Transverse colon (tissue), 4 donors: Measurements from ENCODE around the gene GPC6. TPM values are rescaled to one million over a fixed set of nuclear protein-coding genes. Genes with fewer than 3 reads are reported as not detected.

Experiments used
- DNase-seq: peaks from one replicate; pipeline ENCODE4 v3.0.0-alpha.2; 2019
- H3K27ac ChIP-seq, 4 donors: fragments of 200-600 bp; sonication (generic); 2 replicates each; pipeline ENCODE4 v1.5.1; 2016 to 2018; ENCODE audit warnings: inconsistent platforms in 4 of 4
- H3K27me3 ChIP-seq: fragments of 200-600 bp; sonication (generic); 2 replicates; pipeline ENCODE4 v1.5.1; 2017; ENCODE audit warnings: inconsistent platforms
- H3K36me3 ChIP-seq, 4 donors: fragments of 200-600 bp; sonication (generic); 2 replicates each; pipeline ENCODE4 v1.5.1; 2017 to 2019; ENCODE audit warnings: inconsistent platforms in 4 of 4
- H3K4me1 ChIP-seq, 4 donors: fragments of 200-600 bp; sonication (generic); 2 replicates each; pipeline ENCODE4 v1.5.1; 2017 to 2020; ENCODE audit warnings: inconsistent platforms in 4 of 4
- H3K4me3 ChIP-seq, 4 donors: fragments of 200-600 bp; sonication (generic); 1 replicate in 1 of 4; 2 replicates in 3 of 4; pipeline versions ENCODE4 v1.5.1 to v1.6.1; 2017 to 2019; ENCODE audit warnings: inconsistent platforms in 4 of 4
- H3K9me3 ChIP-seq, 2 donors: fragments of 200-600 bp; sonication (generic); 2 replicates each; pipeline ENCODE4 v1.5.1; 2017 to 2019; ENCODE audit warnings: inconsistent platforms in 2 of 2
- CTCF ChIP-seq, 5 experiments: fragments of 200-600 bp in 3 of 5; fragments of 450-650 bp in 2 of 5; sonication (generic) in 3 of 5; IDR thresholded peaks; 1 replicate in 2 of 5; 2 replicates in 3 of 5; pipeline ENCODE4 v1.5.1; 2016 to 2017; ENCODE audit warnings: antibody characterized with exemption in 5 of 5, inconsistent platforms in 3 of 5, mild to moderate bottlenecking in 2 of 5, moderate library complexity in 1 of 5
- EP300 ChIP-seq: sonication (generic); formaldehyde crosslinking; IDR thresholded peaks from one replicate; pipeline ENCODE4 v1.6.1; 2017; ENCODE audit warnings: antibody characterized with exemption, low read depth
- POLR2A ChIP-seq: fragments of 450-650 bp; IDR thresholded peaks from one replicate; pipeline ENCODE4 v1.6.1; 2016; ENCODE audit warnings: antibody characterized with exemption, mild to moderate bottlenecking, moderate library complexity
- POLR2AphosphoS5 ChIP-seq, 3 donors: sonication (generic); formaldehyde crosslinking; IDR thresholded peaks; one replicate each; pipeline ENCODE4 v1.6.1; 2016; ENCODE audit warnings: antibody characterized with exemption in 3 of 3
- WGBS, 2 donors: methylation state at CpG; one replicate each; pipeline ENCODE4 v1.1.5; 2018; ENCODE audit warnings: low coverage in 1 of 2; 5-methylcytosine and 5-hydroxymethylcytosine counted together
- in situ Hi-C, 4 donors: fragments of 200-750 bp; cut with MboI; loops; one replicate each; pipeline versions ENCODE4 v1.15.0 to v1.15.1; 2017; ENCODE audit warnings: low sequenced_read_pairs in 3 of 4, low pct_ligation_motif_present in 1 of 4, low pct_unique_long_range_greater_than_20kb in 1 of 4
- intact Hi-C: fragments of 100-400 bp; cut with DNase I; formaldehyde crosslinking; loops from one replicate; pipeline ENCODE4 v1.15.1; 2023; ENCODE audit warnings: low total_unique reads
- total RNA-seq, 4 donors: library from RNA; depleted of rRNA; stranded (reverse); fragments of >200 nt; gene quantifications; one replicate each; pipeline ENCODE4 v1.1.0, GENCODE V29; 2016

GPC6 gene
- total RNA-seq, 4 donors from 2014 or later: 0.75 to 5.7 (median 4.0) TPM

- H3K4me3 ChIP-seq: no peak overlapping the region
- TF ChIP-seq POLR2AphosphoS5 (IDR thresholded peaks at IDR 0.05): no peak
- TF ChIP-seq POLR2A: no peak
- TF ChIP-seq CTCF (IDR thresholded peaks at IDR 0.05): no peak
- TF ChIP-seq EP300: no peak
- intact Hi-C loops (no loop called here), in situ Hi-C loops (no loop called here)
- 83 to 95% methylated on average over 4 of the region's 4 CpGs for WGBS, 2 donors
- H3K4me1 ChIP-seq: no peaks in the 10 kb centered on the region
- no peaks in the 10 kb centered on the region for H3K9me3 ChIP-seq
- H3K36me3 ChIP-seq: no peaks in the 10 kb centered on the region
- no peak for DNase-seq
- H3K27me3 ChIP-seq: no peaks in the 10 kb centered on the region
- no peak overlapping the region for H3K27ac ChIP-seq
These were observed 229.3 kb downstream of the GPC6 start for GRCh38 chr13:93455861-93456260.

GRCh38 chr13:93460005-93460404 lies 233.4 kb downstream of the GPC6 start:
- no peak overlapping the region for H3K27ac ChIP-seq
- H3K27me3 ChIP-seq: no peaks in the 10 kb centered on the region
- DNase-seq: no peak
- no peaks in the 10 kb centered on the region for H3K9me3 ChIP-seq
- intact Hi-C loops (no loop called here), in situ Hi-C loops (no loop called here)
- H3K4me3 ChIP-seq: no peak overlapping the region
- no peaks in the 10 kb centered on the region for H3K4me1 ChIP-seq
- TF ChIP-seq CTCF (IDR thresholded peaks at IDR 0.05): no peak
- no peak for TF ChIP-seq POLR2AphosphoS5 (IDR thresholded peaks at IDR 0.05)
- no peak for TF ChIP-seq POLR2A
- no peak for TF ChIP-seq EP300
- no peaks in the 10 kb centered on the region for H3K36me3 ChIP-seq

- 89 to 91% methylated on average over 3 of the region's 3 CpGs for WGBS, 2 donors
These were observed 235.5 kb downstream of the GPC6 start for GRCh38 chr13:93462151-93462550.

GRCh38 chr13:93466502-93467036 lies 240.0 kb downstream of the GPC6 start:
- Histone ChIP-seq H3K36me3 (no peaks in the 10 kb centered on the region), H3K27me3 (no peaks in the 10 kb centered on the region), H3K4me3 (no peak overlapping the region), H3K4me1 (no peaks in the 10 kb centered on the region), H3K27ac (no peak overlapping the region), H3K9me3 (peaks cover 7 to 9% of the 10 kb centered on the region in 2 donors)
- WGBS, 2 donors: 74 to 79% methylated on average over 3 of the region's 3 CpGs
- in situ Hi-C loops: no loop called here
- DNase-seq: no peak
- TF ChIP-seq EP300 (no peak), POLR2A (no peak)
- intact Hi-C loops: no loop called here

More at GRCh38 chr13:93462151-93462550, 235.5 kb downstream of the GPC6 start:
- TF ChIP-seq POLR2AphosphoS5 (IDR thresholded peaks at IDR 0.05) (no peak), CTCF (IDR thresholded peaks at IDR 0.05) (no peak), EP300 (no peak), POLR2A (no peak)
- no peak for DNase-seq
- in situ Hi-C loops (no loop called here), intact Hi-C loops (no loop called here)
- H3K4me1 ChIP-seq: no peaks in the 10 kb centered on the region
- H3K36me3 ChIP-seq: no peaks in the 10 kb centered on the region
- H3K27ac ChIP-seq: no peak overlapping the region
- H3K27me3 ChIP-seq: no peaks in the 10 kb centered on the region
- H3K9me3 ChIP-seq: no peaks in the 10 kb centered on the region
- no peak overlapping the region for H3K4me3 ChIP-seq

GRCh38 chr13:93467175-93467574 lies 240.6 kb downstream of the GPC6 start:
- Histone ChIP-seq H3K27ac (no peak overlapping the region), H3K4me1 (no peaks in the 10 kb centered on the region), H3K4me3 (no peak overlapping the region), H3K36me3 (no peaks in the 10 kb centered on the region), H3K27me3 (no peaks in the 10 kb centered on the region), H3K9me3 (peaks cover 7 to 9% of the 10 kb centered on the region in 2 donors)
- TF ChIP-seq CTCF (IDR thresholded peaks at IDR 0.05) (no peak), POLR2AphosphoS5 (IDR thresholded peaks at IDR 0.05) (no peak), POLR2A (no peak), EP300 (no peak)
- DNase-seq: no peak
- whole genome bisulfite sequencing, 2 donors: 70% methylated on average over 2 of the region's 2 CpGs; no CpG with 5 or more reads in 1 of the 2 donors
- intact Hi-C loops (no loop called here), in situ Hi-C loops (no loop called here)
